ENCODE data around the gene SLCO4A1. TPM values are rescaled to one million over a fixed set of nuclear protein-coding genes. Genes with fewer than 3 reads are reported as not detected.

SLCO4A1 gene
- total and polyA plus RNA-seq, 9 of the 15 experiments (the other 6 are each of a cell fraction or from before 2014, with no cell fraction given) = 1.6 to 21.9 (median 12.8) TPM

GRCh38 chr20:62685781-62686555, 43.7 kb downstream of the SLCO4A1 start:
- FAIRE-seq = peak; percentile 97
- ATAC-seq = peak; percentile 90
- peak; percentile 54 to 86 (median 68) for DNase-seq (ENCODE audit: extremely low read depth in 1 of 4, low spot score in 3 of 4)
- H2AFZ ChIP-seq (ENCODE audit: low read depth, low read length) = peak overlapping the region; percentile 42
- H3K36me3 ChIP-seq (ENCODE audit: control insufficient read depth, insufficient read depth, low read length) = no peaks in the 10 kb centered on the region
- H3K27ac ChIP-seq (ENCODE audit: extremely low read depth, low read depth, low read length) = no peak overlapping the region
- POLR2A ChIA-PET = interaction anchor here (0.5 to 1.3 kb wide), 6 partner anchors 11 to 541 kb away, joined by 3 to 6 read pairs (median 3); no protein-coding TSS in a partner anchor
- CTCF ChIA-PET (ENCODE audit: low intra/inter-chr PET ratio) = no interaction called here
- in situ Hi-C loops (cut with MboI) (no loop called here), intact Hi-C loops (cut with micrococcal nuclease) (loop anchor here (5.0 kb wide), 1 partner anchor 106 kb away; no protein-coding TSS in a partner anchor)
- no peaks in the 10 kb centered on the region for H3K9me1 ChIP-seq (ENCODE audit: control insufficient read depth, insufficient read depth, low read length)
- H3K4me3 ChIP-seq = no peak overlapping the region
- H3K27me3 ChIP-seq (ENCODE audit: control insufficient read depth in 2 of 2, insufficient read depth in 2 of 2, low read length in 2 of 2) = peaks cover 26 to 55% of the 10 kb centered on the region in 2 experiments
- no peaks in the 10 kb centered on the region for H3K79me2 ChIP-seq (ENCODE audit: control insufficient read depth, insufficient read depth, low read length)
- no peaks in the 10 kb centered on the region for H3K9me3 ChIP-seq (replicated peaks; ENCODE audit: control insufficient read depth, insufficient read depth, low read depth, low read length)
- BruUV-seq (replicated peaks) = no TSS peak
- H3K4me1 ChIP-seq (replicated peaks in 1 of 2; ENCODE audit: control insufficient read depth in 2 of 2, insufficient read depth in 2 of 2, low read length in 2 of 2) = peaks cover 15 to 61% of the 10 kb centered on the region in 2 experiments
- no peaks in the 10 kb centered on the region for H4K20me1 ChIP-seq (replicated peaks; ENCODE audit: control insufficient read depth, insufficient read depth, low read length)
- H3K9ac ChIP-seq (ENCODE audit: insufficient read depth in 1 of 2, low read depth in 2 of 2, low read length in 2 of 2) = peak overlapping the region in 1 of 2 experiments; percentile 60; a peak in 1 of 4 replicates
- H3K4me2 ChIP-seq (ENCODE audit: insufficient read depth, low read length) = peak overlapping the region; percentile 56
- WGBS (ENCODE audit: insufficient coverage, low coverage, missing lambda C conversion rate) = 3% methylated on average over 27 of the region's 27 CpGs
- peak; percentile 71; the same call in 1 of the 2 replicates for TF ChIP-seq SMARCE1 (IDR thresholded peaks at IDR 0.05)
- peak; percentile 92 to 98 for TF ChIP-seq FOXA3 (CRISPR knock-in tag; conservative IDR thresholded peaks at IDR 0.05 in 1 of 2, IDR thresholded peaks at IDR 0.05 in 1 of 2)
- no peak for TF ChIP-seq AFF4 (CRISPR knock-in tag; IDR thresholded peaks at IDR 0.05)
- peak; percentile 41; the same call in 1 of the 2 replicates for TF ChIP-seq MBD2 (IDR thresholded peaks at IDR 0.05; ENCODE audit: borderline replicate concordance, low read depth)
- TF ChIP-seq NR0B1 (IDR thresholded peaks at IDR 0.05; ENCODE audit: partially characterized antibody) = no peak
- TF ChIP-seq GABPB1 (CRISPR knock-in tag; IDR thresholded peaks at IDR 0.05) = peak; percentile 27; the same call in 1 of the 2 replicates
- TF ChIP-seq CTCFL (IDR thresholded peaks at IDR 0.05; ENCODE audit: borderline replicate concordance, insufficient read depth, low read depth, low read length, poor library complexity, severe bottlenecking) = no peak
- TF ChIP-seq ZNF766 (CRISPR knock-in tag; conservative IDR thresholded peaks at IDR 0.05) = no peak
- TF ChIP-seq BRD9 (IDR thresholded peaks at IDR 0.05; ENCODE audit: low read depth, partially characterized antibody) = no peak
- TF ChIP-seq ATF7 (IDR thresholded peaks at IDR 0.05) = peak; percentile 47; the same call in 1 of the 2 replicates

Data from K562 (cell line).